Measurements from ENCODE around the gene KARS1.
"Not testable (repeated sequence)": the region's sequence is repeated elsewhere in the genome, so short reads cannot be mapped to it uniquely, and the experiment has no call there.

Gene KARS1

DNA sequence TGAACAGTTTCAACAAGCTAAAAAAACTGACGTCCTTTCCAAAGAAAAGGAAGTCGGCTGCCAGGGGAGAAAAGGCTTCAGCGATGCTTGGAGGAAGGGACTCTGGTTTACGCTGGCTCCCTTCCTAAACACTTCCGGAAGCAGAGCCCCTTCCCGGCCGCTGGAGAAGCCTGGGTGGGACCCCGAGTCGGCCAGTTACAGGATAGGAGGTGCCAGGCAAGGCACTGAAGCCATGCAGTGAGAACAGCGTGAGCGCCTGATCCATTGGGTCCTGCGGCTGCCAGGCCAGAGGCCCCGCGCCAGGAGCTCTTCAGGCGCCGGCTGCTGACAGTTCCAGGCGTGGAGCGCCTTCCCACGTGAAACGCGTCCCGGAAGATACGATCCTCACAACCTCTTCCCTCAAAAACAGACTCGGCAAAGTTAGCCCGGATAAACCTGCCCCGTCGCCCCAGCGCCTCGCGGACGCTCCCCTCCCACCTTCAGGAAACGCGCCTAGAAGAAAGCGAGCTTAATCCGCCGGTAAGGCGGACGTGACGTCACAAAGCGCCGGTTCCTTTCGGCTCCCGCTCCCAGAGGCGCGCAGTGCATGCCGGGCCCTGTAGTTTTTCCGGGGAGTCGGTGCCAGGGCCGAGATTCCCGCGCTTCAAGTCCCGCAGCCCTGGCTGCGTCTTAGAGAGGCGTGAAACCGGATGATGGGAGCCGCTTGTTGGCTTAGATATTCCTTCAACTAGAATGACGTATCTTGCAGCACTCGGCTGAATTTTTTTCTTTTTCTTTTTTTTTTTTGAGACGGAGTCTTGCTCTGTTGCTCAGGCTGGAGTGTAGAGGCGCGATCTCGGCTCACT is 24.5 kb downstream of the KARS1 start, which contains the start of gene ADAT1:
TSS of gene ADAT1 (minus strand) at position 521 of the 845 bp plus-strand sequence. CDS start 2,482 bp downstream, outside the sequence.
- peak; percentile 96 for DNase-seq

DNA sequence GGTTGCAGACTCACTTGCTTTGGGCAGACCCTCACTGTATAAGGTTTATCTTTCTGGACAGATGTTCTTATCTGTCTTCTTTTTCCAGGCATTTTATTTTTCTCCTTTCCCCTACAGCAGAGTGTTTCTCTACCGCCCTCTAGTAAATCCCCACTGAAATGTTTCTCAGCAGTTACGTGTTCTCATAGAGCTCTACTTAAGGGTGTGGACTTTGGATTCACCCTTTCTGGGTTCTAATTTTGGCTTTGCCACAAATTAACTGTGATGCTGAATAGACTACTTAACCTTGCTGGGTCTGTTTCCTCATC is 26.3 kb downstream of the KARS1 start:
- DNase-seq, result no peak

DNA sequence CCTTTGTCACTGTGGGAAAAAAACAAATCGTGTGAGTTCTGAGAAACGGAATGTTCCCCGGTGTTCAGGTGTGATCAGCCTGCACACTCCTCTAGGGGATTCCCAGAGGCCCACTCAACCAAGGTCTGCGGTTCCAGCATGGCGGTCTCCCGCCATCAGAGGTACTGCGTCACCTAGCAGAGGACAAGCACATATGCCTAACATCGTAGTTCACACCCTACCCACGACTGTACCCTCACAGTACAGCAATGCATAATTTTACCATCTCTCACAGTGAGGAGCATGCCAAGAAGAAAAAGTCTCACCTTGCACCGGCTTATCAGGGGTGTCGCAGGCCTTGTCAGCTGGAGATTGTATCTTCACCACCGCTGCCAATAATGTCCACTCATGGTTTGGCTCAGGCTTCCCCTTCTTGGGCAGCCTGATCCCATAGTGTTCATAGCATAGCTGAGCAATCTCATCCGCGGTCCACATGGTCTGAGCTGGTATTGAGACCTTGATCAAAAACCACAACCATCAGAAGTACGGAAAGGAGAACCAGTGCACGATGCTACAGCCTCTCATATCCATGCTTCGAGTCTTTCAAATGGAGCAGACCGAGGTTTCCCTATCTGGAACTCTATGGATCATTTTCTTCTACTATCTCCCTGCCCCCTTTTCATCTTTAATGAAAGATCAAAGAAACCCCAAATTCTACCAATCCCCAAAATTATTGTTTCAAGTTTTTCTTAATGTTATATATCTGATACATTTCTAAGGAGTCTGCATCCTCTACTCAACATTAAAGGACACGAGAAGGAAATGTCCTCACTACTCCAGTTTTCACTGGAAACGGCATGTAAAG is 26.9 kb downstream of the KARS1 start:
- peak; percentile 73 for DNase-seq

DNA sequence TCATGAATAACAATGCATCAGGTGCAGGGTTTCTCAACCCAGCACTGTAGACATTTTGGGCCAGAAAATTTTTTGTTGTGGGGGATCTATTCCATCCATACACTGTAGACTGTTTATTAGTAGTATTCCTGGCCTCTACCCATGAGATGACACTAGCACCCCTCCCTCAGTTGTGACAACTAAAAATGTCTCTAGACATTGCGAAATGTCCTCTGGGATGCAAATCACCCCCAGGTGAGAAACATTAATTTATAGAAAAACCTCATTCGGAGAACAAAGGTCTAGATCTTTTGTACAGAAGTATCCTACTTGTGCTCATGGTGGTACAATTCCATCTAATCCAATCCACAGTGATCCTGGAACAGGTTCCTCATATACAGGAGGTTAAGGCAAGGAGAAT is 28.7 kb downstream of the KARS1 start:
- DNase-seq, result no peak

DNA sequence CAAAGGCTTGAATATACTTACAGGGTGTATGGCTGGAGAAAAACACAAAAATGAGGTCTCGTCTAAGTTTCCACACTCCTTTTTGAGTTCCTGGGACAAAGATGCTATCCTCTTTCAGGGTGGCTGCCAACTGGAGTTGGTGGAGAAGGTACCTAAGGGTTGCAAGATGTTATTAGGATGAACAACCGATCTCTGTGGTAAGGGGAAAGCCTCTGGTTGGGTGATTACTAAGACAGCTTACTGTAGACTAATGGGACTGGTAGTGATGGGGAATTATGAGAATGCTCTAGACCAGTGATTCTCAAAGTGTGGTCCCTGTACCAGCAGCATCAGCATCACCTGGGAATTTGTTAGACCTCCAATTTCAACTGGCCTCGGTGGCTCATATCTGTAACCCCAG is 30.3 kb downstream of the KARS1 start:
- DNase-seq, result no peak

DNA sequence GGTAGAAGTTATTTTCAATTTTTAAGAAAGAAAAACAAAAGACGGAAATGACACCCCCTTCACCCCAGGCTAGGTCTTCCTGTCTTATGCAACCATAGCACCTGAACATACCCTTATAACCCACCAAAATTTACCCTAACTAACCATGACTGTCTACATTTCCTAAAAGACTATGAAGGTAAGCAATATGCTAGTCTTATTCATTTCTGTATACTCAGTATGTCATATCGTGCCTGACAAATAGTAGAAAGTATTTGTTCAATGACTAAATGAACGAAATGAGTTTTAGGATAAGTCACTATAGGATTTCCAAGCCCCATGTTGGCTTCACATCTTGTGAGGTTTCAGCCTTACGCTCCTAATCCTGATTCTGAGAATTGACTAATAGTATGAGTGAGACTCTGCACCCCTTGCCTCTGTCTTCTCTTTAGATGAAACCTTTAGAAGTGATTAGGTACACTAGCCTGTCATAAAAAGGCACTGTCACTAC is 30.9 kb downstream of the KARS1 start:
- DNase-seq, result no peak

DNA sequence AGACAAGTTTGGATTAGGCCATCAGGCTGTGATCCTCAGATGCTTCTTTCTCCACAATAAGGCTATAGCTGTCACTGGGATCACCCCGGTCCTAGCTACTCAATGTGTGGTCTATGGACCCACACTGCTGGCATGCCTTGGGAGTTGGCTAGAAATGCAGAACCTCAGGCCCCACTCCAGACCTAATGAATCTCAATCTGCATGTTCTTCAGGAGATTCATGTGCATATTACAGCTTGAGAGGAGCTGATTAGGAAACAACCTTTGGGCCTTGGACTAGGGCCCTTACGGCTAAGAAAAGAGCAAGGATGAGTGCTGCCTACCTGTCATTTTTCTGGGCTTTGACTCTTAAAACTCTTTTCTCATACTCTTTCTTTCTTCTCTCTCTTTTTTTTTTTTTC is 31.8 kb downstream of the KARS1 start:
- DNase-seq, result no peak

DNA sequence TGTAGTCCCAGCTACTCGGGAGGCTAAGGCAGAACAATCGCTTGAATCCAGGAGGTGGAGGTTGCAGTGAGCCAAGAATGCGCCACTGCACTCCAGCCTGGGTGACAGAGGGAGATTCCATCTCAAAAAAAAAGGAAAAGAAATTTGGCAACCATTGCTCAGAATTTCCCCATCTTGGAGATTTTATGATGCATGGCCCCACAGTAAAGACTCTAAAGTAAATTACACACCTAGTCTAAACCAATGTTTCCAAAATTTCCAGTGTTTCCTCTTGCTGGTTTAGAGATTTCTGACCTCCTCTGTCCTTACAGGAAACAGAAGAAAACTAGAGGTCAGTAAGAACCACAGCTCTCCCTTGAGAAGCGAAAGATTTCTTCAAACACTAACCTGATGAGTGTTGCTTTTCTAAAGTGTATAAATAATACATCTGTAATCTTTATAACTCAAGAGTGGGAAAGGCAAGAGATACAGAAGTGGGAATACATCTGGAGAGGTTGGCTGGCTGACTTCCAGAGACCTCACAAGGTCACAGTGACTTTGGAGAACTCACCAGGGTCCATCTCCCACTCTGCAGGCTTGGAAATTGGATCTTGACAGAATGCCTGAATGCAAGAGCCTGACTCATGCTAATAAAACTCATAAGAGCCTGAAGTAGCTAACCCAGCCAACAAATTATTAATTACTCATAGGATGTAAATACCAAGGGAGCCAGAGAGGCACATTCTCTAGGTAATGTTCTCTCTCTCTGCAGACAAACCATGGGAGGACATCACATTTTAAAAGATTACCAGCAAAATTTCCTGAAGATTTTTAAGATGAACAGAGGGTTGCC is 33.2 kb downstream of the KARS1 start:
- no peak for DNase-seq

DNA sequence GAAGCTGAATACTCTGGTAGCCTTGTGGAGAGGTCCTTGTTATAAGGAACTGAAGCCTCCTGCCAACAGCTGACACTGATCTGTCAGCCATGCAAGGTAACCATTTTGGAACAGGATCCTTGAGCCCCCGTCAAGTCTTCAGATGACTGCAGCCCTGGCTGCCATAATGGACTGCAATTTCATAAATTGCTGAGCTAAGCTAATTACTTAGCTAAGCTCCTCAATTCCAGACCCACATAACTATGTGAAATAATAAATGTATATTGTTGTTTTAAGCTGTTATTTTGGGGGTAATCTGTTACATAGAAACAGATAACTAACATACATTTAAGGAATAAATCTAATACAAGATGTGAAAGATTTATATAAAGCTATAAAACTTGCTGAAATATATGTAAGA is 41.0 kb downstream of the KARS1 start:
- DNase-seq, result no peak

DNA sequence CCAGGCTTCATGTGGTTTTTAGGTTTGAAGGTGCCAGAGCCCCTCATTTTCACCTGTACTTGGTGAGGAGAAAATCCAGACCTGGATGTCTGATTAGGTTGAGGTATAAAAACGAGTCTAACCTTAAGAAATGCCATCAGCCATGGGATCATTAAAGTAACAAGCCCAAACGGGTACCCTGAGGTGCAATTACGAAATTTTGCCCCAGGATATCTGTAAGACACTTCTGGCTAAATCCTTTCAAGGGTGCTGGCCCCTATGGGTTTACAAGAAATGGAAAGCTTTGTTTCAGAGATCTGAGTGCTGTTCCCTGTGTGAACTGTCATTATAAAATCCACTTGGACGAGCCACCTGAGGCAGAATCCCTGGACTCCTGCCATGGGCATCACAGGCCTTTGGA is 44.2 kb downstream of the KARS1 start:
- DNase-seq, result no peak

DNA sequence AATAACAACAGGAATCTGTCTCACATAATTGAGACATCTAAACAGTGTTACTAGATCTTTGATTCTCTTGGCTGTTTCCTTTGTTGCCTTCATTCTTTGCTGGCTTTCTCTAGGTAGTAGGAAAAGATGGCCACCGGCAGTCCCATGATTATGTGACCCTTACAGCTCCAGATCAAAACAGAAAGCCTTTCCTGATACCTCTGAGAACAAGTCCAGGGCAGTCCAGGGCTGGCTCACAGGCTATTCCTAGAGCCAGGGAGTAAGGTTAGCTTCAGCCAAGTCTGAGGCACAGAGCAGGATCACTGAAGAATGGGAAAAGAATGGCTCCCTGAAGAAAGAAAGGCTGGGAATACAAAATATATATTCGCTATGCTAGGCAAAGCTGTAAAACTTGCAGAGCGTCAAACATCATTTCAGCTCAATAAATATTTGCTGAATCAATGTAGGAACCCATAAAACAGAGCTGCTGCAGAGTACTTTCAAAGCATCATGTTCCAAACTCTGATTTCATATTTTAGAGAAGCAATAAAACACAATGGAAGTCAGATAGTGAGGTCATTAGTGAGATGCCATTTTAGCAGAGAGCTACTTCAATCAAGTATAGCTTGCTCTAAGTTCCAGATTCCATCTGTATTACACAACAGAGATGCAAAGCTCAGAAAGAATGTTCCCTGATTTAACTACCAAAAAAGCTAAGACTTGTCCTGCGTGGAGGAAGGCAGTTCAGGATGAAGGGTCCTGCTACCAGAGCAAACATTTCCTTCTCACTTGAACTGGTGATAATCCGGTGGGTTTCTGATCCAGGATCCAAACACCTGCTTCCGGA is 47.8 kb downstream of the KARS1 start:
- DNase-seq, result no peak

DNA sequence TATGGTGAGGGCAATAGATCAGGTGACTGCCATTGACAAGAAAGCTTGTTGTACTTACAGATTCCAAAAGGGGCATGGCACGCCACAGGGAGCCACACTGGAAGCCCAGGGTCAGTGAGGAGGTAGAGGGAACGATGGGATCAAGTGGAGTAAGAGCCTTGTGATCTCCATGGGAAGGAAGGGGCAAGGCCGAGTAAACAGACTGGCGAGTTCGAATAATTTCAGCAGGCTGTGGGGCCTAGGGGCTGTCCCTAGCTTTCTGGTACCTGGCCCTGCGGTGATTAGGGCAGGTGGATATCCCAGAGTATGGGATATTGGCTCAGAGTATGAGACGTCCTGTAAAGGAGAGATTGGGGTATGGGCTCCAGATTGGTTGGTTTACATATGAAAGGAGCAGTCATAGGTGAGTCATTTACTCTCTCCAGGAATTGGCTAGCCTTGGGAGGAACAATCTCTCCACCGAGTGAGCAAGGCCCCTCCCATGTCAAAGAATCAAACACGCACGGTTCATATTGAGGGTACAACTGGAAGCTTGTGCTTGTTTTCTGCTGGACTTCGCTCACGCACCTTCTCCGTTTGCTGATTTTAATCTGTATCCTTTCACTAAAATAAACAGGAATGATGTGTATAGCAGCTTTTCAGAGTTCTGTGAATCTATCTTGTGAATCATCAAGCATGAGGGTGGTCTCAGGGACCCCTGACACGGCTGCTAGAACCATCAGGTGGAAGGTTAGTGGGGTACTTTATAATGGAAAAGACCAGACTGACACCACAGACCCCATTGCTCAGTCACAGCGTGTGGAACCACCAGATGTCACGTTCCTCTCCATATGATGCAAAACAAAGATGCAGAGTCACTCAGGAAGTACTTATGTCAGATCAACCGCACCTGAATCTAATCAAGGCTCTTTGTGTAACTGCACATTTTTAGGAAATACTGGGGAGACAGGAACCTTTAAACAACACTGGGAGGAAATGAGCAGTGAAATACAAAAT is 53.3 kb downstream of the KARS1 start:
- no peak for DNase-seq

DNA sequence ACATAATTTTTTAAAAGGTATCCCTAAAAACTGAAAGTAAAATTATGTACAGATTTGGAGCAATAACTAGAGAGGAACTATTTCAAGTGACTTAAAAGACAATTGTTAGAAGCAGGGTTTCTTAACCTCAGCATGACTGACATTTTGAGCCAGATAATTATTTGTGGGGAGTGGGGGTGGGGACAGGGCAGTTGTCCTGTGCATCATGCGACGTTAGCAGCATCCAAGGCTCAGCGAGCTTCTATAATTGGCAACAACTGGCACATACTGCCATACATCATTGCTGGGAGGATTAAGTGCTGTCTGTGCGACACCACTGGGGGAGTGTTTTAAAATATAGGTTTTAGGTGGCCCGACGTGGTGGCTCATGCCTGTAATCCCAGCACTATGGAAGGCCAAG is 54.2 kb downstream of the KARS1 start:
- DNase-seq, result no peak

DNA sequence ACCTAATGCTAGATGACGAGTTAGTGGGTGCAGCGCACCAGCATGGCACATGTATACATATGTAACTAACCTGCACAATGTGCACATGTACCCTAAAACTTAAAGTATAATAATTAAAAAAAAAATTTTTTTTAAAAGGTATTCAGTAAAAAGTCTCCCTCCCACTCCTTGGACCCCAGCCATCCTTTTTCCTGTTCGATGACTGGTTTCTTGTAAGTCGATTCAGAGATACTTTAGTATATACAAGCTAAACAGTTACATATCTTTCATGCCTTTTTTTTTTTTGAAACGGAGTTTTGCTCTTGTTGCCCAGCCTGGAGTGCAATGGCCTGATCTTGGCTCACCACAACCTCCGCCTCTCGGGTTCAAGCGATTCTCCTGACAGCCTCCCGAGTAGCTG is 55.5 kb downstream of the KARS1 start:
- DNase-seq, result not testable (repeated sequence)

DNA sequence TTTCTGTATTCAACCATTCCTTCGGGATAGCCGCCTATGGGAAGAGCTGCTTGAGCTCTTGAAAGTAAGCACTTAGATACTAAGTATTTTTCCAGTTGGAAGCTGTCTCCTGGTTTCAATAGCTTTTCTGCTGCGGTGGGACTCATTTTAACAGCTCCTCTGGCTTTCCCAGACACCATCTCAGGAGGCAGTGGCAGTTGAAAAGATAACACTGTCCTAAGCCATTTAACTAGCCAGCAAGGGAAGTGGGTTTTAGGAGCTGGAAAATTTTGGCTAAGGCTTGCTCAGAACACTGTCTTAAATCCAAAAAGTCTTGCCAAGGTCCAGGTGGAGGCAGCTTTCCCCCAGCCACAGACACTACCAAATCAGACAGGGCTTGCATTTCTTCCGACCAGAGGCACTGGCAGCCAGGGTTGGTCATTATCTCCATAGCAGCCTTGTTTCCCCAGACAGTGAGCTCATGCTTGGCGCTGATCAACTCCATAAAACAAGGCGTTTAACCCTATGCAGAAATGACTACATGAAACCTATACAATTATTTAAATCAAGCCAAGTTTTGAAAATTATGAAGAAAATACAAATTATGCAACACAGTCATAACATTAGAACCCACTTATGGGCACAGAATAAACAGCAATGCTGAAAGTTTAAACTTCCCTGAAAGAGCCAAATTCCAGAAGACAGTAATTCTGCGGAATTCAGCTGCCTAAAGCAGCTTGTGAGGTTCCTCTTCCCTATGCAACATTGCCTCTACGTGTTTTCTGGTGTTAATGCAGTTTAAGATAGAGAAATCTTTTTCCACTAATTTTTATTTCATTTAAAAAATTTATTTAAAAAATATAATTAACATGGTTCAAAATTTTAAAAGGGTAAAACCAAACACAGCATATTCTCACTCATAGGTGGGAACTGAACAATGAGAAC is 56.3 kb downstream of the KARS1 start:
- no peak for DNase-seq

DNA sequence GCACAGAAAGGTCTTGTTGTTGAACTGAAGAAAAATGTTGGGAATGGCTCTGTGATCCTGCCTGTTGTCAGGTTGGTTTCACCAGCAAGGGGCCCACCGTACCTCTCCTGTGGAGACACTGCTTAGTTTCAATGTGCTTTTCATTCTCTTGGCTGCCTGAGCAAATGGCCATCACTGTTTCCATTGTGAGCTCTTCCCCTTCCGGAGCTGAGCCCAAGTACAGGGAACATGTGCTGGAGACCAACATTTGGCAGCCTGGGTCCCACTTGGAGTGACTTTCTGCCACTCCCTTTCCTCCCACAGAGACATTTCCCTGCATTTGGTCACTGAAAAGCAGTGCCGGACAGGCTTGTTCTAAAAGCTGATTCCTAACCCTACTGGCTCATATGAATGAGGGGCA is 58.2 kb downstream of the KARS1 start:
- DNase-seq, result no peak

DNA sequence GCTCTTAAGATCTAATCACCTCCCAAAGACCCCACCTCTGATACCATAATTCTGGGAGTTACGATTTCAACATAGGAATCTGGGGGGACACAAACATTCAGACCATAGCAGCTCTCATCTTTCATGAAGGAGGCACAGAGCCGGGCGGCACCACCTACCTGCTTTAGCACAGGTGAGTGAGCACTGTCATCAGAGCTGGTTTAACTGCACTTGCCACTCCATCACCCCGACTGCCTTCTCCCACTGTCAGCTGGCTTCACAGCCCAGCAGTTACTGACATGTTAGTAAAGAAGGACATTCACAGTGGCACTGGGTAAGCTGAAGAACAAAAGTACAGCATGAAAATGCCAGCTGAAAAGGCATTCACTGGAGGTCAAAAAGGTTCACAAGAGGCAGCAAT is 58.7 kb downstream of the KARS1 start:
- no peak for DNase-seq

DNA sequence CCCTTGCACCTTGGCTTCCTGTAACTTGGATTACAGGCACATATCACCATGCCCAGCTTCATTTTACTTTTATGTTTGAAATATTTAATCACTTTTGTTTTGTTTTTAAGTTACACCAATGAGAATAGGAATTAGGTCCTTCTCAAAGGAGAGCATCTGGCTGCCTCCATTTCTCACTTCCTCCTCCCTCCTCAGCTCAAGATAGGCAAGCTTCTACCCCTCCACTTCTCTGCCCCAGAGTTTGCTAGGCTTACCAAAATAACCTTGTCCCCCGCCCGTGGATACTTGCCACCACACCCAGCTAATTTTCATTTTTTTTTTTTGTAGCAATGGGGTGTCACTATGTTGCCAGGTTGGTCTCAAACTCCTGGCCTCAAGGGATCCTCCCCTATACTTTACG is 63.4 kb downstream of the KARS1 start:
- no peak for DNase-seq

DNA sequence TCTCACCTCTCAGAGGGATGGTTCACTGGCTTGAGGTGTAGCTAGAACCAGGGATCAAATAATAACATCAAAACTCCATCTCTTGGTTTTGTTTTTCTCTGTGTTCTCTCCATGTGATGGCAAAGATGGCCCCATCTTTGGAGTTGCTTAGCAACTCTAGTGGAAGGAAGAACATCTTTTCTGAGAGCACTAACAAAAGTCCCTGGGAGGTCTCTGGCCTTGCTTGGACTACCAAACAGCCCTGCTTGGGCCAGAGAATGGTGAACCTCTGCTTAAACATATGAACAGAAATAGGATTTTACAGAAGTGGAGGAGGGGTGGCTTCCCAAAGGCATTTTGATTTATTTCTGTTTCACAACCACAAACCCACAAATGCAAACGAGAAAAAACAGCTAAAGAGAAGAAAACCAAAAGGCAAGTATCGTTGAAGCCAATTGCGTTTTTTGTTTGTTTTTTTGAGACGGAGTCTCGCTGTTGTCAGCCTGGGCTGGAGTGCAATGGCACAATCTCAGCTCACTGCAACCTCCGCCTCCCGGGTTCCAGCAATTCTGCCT is 68.1 kb downstream of the KARS1 start:
- DNase-seq, result no peak

All from activated CD8-positive, alpha-beta memory T cell treated with anti-CD3 and anti-CD28 coated beads for 24 hours (primary cell).